B cell (primary cell): ENCODE data around the gene PSMA1.

Experiments
- EZH2 ChIP-seq: IDR thresholded peaks from 2 replicates; pipeline ENCODE4 v1.6.1; 2012; ENCODE audit warnings: borderline replicate concordance, low read depth, mild to moderate bottlenecking, moderate library complexity, low read length; ENCODE audit not compliant: insufficient read depth, poor library complexity, severe bottlenecking
- TF ChIP-seq, protein P1 (sequence below): fragments of 200-600 bp; IDR thresholded peaks from one replicate; pipeline ENCODE4 v1.8.0; 2022; ENCODE audit warnings: antibody characterized with exemption, mild to moderate bottlenecking

DNA sequence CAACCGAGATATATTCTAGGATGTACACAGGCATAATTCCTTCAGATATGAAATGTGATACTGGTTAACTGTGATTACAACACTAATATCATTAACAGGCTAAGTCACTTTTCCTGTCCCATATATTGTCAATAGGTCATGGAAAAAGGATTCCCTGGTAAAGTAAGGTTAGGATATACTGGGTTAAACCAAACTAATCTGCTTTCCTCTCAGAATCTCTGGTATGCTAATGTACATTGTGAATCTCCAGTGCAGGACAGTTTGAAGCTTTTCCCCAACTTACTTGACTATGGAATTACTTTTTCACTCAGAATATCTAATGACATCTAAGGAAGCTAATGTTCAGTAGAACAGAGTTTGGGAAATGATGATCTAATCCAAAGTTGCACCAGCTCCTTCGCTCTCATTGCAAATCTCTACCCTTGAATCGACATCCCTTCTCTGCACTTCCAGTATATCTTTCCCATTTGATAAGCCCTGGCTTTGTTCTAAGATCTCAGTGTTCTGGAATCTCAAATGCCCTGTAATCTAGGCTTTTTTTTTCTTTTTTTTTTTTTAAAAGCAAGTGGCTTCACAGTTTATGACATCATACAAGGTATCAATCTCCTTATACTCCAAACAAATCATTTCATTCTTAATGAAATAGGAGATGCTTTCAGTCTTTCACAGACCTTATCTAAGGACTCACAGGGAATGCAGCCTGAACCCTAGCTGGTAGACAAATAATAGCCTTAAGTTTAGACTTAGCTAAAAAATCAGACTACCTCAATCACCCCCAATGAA is 64.3 kb downstream of the PSMA1 start:
- no peak for TF ChIP-seq EZH2
- TF ChIP-seq, protein P1, sequence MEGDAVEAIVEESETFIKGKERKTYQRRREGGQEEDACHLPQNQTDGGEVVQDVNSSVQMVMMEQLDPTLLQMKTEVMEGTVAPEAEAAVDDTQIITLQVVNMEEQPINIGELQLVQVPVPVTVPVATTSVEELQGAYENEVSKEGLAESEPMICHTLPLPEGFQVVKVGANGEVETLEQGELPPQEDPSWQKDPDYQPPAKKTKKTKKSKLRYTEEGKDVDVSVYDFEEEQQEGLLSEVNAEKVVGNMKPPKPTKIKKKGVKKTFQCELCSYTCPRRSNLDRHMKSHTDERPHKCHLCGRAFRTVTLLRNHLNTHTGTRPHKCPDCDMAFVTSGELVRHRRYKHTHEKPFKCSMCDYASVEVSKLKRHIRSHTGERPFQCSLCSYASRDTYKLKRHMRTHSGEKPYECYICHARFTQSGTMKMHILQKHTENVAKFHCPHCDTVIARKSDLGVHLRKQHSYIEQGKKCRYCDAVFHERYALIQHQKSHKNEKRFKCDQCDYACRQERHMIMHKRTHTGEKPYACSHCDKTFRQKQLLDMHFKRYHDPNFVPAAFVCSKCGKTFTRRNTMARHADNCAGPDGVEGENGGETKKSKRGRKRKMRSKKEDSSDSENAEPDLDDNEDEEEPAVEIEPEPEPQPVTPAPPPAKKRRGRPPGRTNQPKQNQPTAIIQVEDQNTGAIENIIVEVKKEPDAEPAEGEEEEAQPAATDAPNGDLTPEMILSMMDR = no peak
